ENCODE data around the gene ATP11B. TPM values are rescaled to one million over a fixed set of nuclear protein-coding genes. Genes with fewer than 3 reads are reported as not detected.

ATP11B gene
- total RNA-seq, 4 donors from 2014 or later, result 45.8 to 61.3 (median 49.4) TPM

- DNase-seq (ENCODE audit: extremely low spot score), result no peak
- no peaks in the 10 kb centered on the region for H3K27me3 ChIP-seq
- H3K4me3 ChIP-seq, result no peak overlapping the region
- WGBS, result 79% methylated on average over 1 of the region's 1 CpG
- peaks cover 34 to 43% (median 35%) of the 10 kb centered on the region in 4 donors for H3K4me1 ChIP-seq
- intact Hi-C loops (cut with DNase I), result no loop called here
- TF ChIP-seq POLR2AphosphoS5 (IDR thresholded peaks at IDR 0.05) (no peak), EP300 (IDR thresholded peaks at IDR 0.05) (no peak), POLR2A (IDR thresholded peaks at IDR 0.05; ENCODE audit: low read depth) (no peak), CTCF (IDR thresholded peaks at IDR 0.05) (no peak)
- no peak overlapping the region for H3K27ac ChIP-seq (replicated peaks in 1 of 4)
- H3K36me3 ChIP-seq, result no peaks in the 10 kb centered on the region
- H3K9me3 ChIP-seq, result no peaks in the 10 kb centered on the region
These were observed 18.8 kb downstream of the ATP11B start for GRCh38 chr3:182812123-182812522.

GRCh38 chr3:182814419-182815062 lies 21.2 kb downstream of the ATP11B start:
- no peak for DNase-seq (ENCODE audit: extremely low spot score)
- peaks cover 26 to 36% (median 31%) of the 10 kb centered on the region in 4 donors for H3K4me1 ChIP-seq
- no peak overlapping the region for H3K4me3 ChIP-seq
- H3K36me3 ChIP-seq, result no peaks in the 10 kb centered on the region
- H3K27ac ChIP-seq (replicated peaks in 1 of 4), result no peak overlapping the region
- no peaks in the 10 kb centered on the region for H3K9me3 ChIP-seq
- intact Hi-C loops (cut with DNase I), result no loop called here
- no peaks in the 10 kb centered on the region for H3K27me3 ChIP-seq
- WGBS, result 82% methylated on average over 4 of the region's 4 CpGs
- no peak for TF ChIP-seq CTCF (IDR thresholded peaks at IDR 0.05)
- no peak for TF ChIP-seq POLR2AphosphoS5 (IDR thresholded peaks at IDR 0.05)
- TF ChIP-seq EP300 (IDR thresholded peaks at IDR 0.05), result no peak
- TF ChIP-seq POLR2A (IDR thresholded peaks at IDR 0.05; ENCODE audit: low read depth), result no peak

- Histone ChIP-seq H3K4me1 (peaks cover 22 to 33% (median 28%) of the 10 kb centered on the region in 4 donors), H3K27me3 (no peaks in the 10 kb centered on the region), H3K36me3 (peaks cover 0 to 10% (median 3%) of the 10 kb centered on the region in 4 donors), H3K4me3 (no peak overlapping the region), H3K9me3 (no peaks in the 10 kb centered on the region), H3K27ac (replicated peaks in 1 of 4) (no peak overlapping the region)
- TF ChIP-seq POLR2A (IDR thresholded peaks at IDR 0.05; ENCODE audit: low read depth) (no peak), CTCF (IDR thresholded peaks at IDR 0.05) (no peak), EP300 (IDR thresholded peaks at IDR 0.05) (no peak)
- 40% methylated on average over 1 of the region's 1 CpG for WGBS
- no peak for DNase-seq (ENCODE audit: extremely low spot score)
- intact Hi-C loops (cut with DNase I), result no loop called here
These were observed 22.9 kb downstream of the ATP11B start for GRCh38 chr3:182816181-182816580.

GRCh38 chr3:182818296-182818978 lies 25.1 kb downstream of the ATP11B start:
- no peak for DNase-seq (ENCODE audit: extremely low spot score)
- H3K27ac ChIP-seq (replicated peaks in 1 of 4), result no peak overlapping the region

More at GRCh38 chr3:182818296-182818978, 25.1 kb downstream of the ATP11B start:
- intact Hi-C loops (cut with DNase I), result no loop called here
- Histone ChIP-seq H3K9me3 (no peaks in the 10 kb centered on the region), H3K4me3 (no peak overlapping the region), H3K27me3 (no peaks in the 10 kb centered on the region), H3K36me3 (peaks cover 0 to 22% (median 12%) of the 10 kb centered on the region in 4 donors), H3K4me1 (peaks cover 13 to 27% (median 22%) of the 10 kb centered on the region in 4 donors)
- WGBS, result 78% methylated on average over 4 of the region's 4 CpGs
- no peak for TF ChIP-seq POLR2A (IDR thresholded peaks at IDR 0.05; ENCODE audit: low read depth)
- no peak for TF ChIP-seq EP300 (IDR thresholded peaks at IDR 0.05)
- TF ChIP-seq CTCF (IDR thresholded peaks at IDR 0.05), result no peak
- no peak for TF ChIP-seq POLR2AphosphoS5 (IDR thresholded peaks at IDR 0.05)

Measured in esophagus muscularis mucosa (tissue), 4 donors.